A549 (cell line): Measurements from ENCODE around the gene MEF2C.

Experiments
- CBX8 ChIP-seq: fragments of 200-600 bp; sonication (generic); IDR thresholded peaks from 2 replicates; pipeline ENCODE4 v1.6.1; 2016
- GATA3 ChIP-seq: IDR thresholded peaks from 2 replicates; pipeline ENCODE4 v1.6.1; 2012; ENCODE audit warnings: borderline replicate concordance
- KDM1A ChIP-seq: fragments of 200-600 bp; sonication (generic); IDR thresholded peaks from 2 replicates; pipeline ENCODE4 v1.6.1; 2016; ENCODE audit warnings: low read depth, mild to moderate bottlenecking
- MAZ ChIP-seq: fragments of 150-350 bp; IDR thresholded peaks from 2 replicates; pipeline ENCODE4 v1.6.1; 2014; ENCODE audit warnings: antibody characterized with exemption, low read depth, low read length, borderline replicate concordance
- RNF2 ChIP-seq: fragments of 200-600 bp; sonication (generic); IDR thresholded peaks from 2 replicates; pipeline ENCODE4 v1.6.1; 2016; ENCODE audit warnings: low read depth, mild to moderate bottlenecking, antibody characterized with exemption, moderate library complexity, borderline replicate concordance
- TF ChIP-seq, protein P1 (sequence below): IDR thresholded peaks from 2 replicates; pipeline ENCODE4 v1.6.1; 2012
- TF ChIP-seq, protein P2 (sequence below): fragments of >200 bp; sonication (Bioruptor Twin); formaldehyde crosslinking; IDR thresholded peaks from 3 replicates; pipeline ENCODE4 v1.5.1; 2016
- TF ChIP-seq, protein P3 (sequence below): fragments of >200 bp; sonication (Bioruptor Twin); formaldehyde crosslinking; IDR thresholded peaks from 3 replicates; pipeline ENCODE4 v1.6.1; 2016

GRCh38 chr5:88887342-88887741 is 4.4 kb upstream of the MEF2C start:
- TF ChIP-seq, protein P1, sequence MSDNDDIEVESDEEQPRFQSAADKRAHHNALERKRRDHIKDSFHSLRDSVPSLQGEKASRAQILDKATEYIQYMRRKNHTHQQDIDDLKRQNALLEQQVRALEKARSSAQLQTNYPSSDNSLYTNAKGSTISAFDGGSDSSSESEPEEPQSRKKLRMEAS = no peak
- TF ChIP-seq, protein P2, sequence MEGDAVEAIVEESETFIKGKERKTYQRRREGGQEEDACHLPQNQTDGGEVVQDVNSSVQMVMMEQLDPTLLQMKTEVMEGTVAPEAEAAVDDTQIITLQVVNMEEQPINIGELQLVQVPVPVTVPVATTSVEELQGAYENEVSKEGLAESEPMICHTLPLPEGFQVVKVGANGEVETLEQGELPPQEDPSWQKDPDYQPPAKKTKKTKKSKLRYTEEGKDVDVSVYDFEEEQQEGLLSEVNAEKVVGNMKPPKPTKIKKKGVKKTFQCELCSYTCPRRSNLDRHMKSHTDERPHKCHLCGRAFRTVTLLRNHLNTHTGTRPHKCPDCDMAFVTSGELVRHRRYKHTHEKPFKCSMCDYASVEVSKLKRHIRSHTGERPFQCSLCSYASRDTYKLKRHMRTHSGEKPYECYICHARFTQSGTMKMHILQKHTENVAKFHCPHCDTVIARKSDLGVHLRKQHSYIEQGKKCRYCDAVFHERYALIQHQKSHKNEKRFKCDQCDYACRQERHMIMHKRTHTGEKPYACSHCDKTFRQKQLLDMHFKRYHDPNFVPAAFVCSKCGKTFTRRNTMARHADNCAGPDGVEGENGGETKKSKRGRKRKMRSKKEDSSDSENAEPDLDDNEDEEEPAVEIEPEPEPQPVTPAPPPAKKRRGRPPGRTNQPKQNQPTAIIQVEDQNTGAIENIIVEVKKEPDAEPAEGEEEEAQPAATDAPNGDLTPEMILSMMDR = no peak
- TF ChIP-seq MAZ = no peak
- no peak for TF ChIP-seq CBX8
- TF ChIP-seq, protein P3, sequence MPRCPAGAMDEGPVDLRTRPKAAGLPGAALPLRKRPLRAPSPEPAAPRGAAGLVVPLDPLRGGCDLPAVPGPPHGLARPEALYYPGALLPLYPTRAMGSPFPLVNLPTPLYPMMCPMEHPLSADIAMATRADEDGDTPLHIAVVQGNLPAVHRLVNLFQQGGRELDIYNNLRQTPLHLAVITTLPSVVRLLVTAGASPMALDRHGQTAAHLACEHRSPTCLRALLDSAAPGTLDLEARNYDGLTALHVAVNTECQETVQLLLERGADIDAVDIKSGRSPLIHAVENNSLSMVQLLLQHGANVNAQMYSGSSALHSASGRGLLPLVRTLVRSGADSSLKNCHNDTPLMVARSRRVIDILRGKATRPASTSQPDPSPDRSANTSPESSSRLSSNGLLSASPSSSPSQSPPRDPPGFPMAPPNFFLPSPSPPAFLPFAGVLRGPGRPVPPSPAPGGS = no peak
- no peak for TF ChIP-seq KDM1A
- TF ChIP-seq RNF2 = no peak
- TF ChIP-seq GATA3 = no peak
